ENCODE measurements around the gene CUBN.

CUBN gene

DNA sequence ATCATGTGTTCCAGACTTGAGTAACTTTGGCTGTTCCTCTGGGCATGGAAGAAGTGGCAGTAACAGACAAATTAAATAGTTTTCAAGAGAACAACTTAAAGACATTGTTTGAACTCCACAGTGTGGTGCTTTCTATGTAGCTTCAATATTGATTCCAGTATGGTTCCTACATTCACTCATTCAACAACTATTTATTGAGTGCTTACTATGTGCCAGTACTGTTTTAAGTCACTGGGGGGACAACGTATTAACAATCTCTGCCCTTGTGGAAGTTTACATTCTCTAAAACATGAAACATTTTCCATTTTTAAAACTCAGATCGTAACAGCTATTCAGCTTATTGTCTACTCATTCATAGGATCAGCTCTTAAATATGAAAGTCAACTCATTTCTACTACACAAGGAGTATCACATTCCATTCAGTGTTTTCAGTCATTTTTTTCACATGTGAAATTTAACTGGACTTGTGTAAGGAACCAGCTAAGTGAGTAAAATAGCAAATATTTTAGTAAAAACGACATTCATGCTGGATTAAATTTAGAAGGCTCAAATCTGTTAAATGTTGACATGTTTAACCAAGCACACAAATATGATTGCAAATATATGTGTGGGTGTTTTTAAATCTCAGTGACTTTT lies 13.6 kb upstream of the CUBN start:
- Histone ChIP-seq H3K36me3 (no peaks in the 10 kb centered on the region), H3K4me1 (peaks cover 0 to 30% (median 6%) of the 10 kb centered on the region in 4 donors), H3K9me3 (no peaks in the 10 kb centered on the region), H3K4me3 (no peak overlapping the region), H3K27me3 (no peaks in the 10 kb centered on the region), H3K27ac (peak overlapping the region; percentile 45 to 55)
- TF ChIP-seq, protein P1, sequence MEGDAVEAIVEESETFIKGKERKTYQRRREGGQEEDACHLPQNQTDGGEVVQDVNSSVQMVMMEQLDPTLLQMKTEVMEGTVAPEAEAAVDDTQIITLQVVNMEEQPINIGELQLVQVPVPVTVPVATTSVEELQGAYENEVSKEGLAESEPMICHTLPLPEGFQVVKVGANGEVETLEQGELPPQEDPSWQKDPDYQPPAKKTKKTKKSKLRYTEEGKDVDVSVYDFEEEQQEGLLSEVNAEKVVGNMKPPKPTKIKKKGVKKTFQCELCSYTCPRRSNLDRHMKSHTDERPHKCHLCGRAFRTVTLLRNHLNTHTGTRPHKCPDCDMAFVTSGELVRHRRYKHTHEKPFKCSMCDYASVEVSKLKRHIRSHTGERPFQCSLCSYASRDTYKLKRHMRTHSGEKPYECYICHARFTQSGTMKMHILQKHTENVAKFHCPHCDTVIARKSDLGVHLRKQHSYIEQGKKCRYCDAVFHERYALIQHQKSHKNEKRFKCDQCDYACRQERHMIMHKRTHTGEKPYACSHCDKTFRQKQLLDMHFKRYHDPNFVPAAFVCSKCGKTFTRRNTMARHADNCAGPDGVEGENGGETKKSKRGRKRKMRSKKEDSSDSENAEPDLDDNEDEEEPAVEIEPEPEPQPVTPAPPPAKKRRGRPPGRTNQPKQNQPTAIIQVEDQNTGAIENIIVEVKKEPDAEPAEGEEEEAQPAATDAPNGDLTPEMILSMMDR (IDR thresholded peaks at IDR 0.05): no peak
- intact Hi-C loops (cut with DNase I; ENCODE audit: low total_unique reads): no loop called here
- no peak for DNase-seq

DNA sequence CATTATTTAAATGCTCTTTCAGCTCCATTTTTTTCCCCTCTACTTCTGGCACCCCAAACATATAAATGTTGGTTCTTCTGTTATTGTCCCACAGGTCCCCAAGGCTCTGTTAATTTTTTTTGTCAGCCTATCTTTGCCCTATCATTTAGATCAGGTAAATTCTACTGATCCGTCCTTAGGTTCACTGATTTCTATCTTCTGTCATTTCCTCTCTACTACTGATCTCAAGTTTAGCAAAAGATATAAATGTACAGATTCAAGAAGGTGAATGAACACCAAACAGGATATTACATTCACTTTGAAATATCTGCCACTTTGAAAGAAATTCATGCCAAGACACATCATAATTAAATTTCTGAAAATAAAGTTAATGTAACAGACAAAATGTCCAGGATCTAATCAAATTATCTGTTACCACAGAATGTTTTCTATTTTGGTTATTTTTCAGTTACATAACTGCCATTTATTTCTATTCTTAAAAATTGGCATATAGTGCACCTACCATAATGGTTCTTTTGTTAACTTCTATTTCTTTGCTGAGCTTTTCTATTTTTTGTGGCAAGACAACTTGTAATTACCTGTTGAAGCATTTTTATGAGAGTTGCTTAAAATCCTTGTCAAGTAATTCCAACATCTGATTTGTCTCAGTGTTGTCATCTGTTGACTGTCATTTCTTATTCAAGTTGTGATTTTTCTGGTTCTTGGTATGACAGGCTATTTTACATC lies 12.1 kb upstream of the CUBN start:
- TF ChIP-seq, protein P1 (IDR thresholded peaks at IDR 0.05): no peak
- no peaks in the 10 kb centered on the region for H3K27me3 ChIP-seq
- H3K27ac ChIP-seq: peak overlapping the region; percentile 45 to 55
- peaks cover 0 to 30% (median 6%) of the 10 kb centered on the region in 4 donors for H3K4me1 ChIP-seq
- intact Hi-C loops (cut with DNase I; ENCODE audit: low total_unique reads): no loop called here
- DNase-seq: no peak
- H3K9me3 ChIP-seq: no peaks in the 10 kb centered on the region
- H3K36me3 ChIP-seq: no peaks in the 10 kb centered on the region
- H3K4me3 ChIP-seq: no peak overlapping the region

DNA sequence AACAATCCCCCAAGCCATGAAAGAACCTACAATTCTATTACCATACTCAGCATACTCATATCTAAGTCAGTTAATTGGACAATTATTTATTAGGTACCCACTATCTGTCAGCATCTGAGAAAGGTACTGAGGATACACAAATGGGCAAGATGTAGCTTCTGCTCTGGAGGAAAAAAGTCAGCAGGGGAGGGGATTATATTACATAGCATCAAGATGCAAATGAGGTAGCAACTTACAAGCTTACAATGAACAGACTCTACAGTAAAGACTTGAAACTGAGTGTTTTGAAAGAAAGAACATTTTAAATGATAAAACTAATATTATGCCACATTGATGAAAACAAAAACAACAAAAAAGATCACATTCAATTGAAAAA lies 10.8 kb upstream of the CUBN start:
- TF ChIP-seq, protein P1 (IDR thresholded peaks at IDR 0.05): no peak
- Histone ChIP-seq H3K4me1 (peaks cover 0 to 30% (median 6%) of the 10 kb centered on the region in 4 donors), H3K4me3 (no peak overlapping the region), H3K36me3 (no peaks in the 10 kb centered on the region), H3K27me3 (no peaks in the 10 kb centered on the region), H3K27ac (no peak overlapping the region), H3K9me3 (no peaks in the 10 kb centered on the region)
- intact Hi-C loops (cut with DNase I; ENCODE audit: low total_unique reads): no loop called here
- DNase-seq: no peak

DNA sequence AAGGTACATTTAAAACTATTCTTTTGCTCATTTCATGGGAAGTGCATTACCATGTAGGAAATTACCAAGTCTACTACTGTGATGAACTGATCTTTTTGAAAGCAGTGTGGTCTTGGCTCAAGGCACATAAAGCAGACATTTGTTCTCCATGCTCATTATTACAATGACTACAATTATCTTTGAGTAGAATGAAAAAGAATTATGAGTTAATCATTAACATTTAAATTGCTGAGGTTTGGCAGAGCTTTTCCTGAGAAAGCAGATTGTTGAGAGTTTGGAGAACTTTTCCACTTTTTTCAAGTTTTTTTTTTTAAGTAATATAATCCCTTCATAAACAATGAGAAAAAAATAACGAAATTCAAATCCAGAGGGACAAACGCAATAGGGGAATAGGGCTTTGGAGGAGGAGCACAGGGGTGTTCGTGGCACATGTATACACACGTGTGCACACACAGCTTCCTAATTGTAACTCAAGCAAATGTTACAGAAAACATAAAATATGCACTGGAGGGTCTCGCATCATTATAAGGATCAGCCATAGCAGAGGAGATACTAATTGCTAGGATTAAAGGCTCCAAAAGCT lies 8.9 kb upstream of the CUBN start:
- Histone ChIP-seq H3K36me3 (no peaks in the 10 kb centered on the region), H3K27ac (no peak overlapping the region), H3K9me3 (no peaks in the 10 kb centered on the region), H3K27me3 (no peaks in the 10 kb centered on the region), H3K4me3 (no peak overlapping the region), H3K4me1 (peaks cover 0 to 21% (median 6%) of the 10 kb centered on the region in 4 donors)
- DNase-seq: no peak
- intact Hi-C loops (cut with DNase I; ENCODE audit: low total_unique reads): no loop called here
- TF ChIP-seq, protein P1 (IDR thresholded peaks at IDR 0.05): no peak

DNA sequence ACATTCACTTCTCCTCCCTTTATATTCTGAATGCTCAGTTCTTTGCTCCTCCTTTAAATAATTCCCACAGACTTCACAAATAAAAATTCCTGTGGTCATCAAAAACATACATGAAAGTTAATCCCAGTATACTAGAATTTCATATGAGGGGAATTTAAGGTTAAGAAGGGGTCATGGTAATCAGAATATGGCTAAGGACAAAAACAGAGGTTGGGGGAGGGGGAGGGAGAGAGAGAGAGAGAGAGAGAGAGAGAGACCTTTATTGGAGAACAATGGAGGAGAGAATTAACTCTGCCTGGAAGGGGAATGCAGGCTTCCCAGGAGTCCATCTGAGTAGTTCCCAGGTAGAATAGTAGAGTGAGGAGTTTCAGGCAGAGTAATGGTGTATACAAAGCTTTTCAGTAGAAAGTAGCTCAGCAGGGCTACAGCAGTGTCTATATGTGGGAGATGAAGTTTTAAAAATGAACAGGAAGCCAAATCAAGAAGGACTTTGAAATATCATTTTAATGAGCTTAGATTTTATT lies 5.2 kb upstream of the CUBN start:
- H3K4me3 ChIP-seq: no peak overlapping the region
- DNase-seq: no peak
- TF ChIP-seq, protein P1 (IDR thresholded peaks at IDR 0.05): no peak
- H3K36me3 ChIP-seq: no peaks in the 10 kb centered on the region
- H3K9me3 ChIP-seq: no peaks in the 10 kb centered on the region
- intact Hi-C loops (cut with DNase I; ENCODE audit: low total_unique reads): no loop called here
- H3K27me3 ChIP-seq: no peaks in the 10 kb centered on the region
- H3K27ac ChIP-seq: no peak overlapping the region
- H3K4me1 ChIP-seq: no peaks in the 10 kb centered on the region
